HEK293 (cell line): ENCODE measurements around the gene TAPBPL.

Experiments used
- GLI4 ChIP-seq: fragments of 450-650 bp; formaldehyde crosslinking; IDR thresholded peaks from 2 replicates; pipeline ENCODE4 v1.5.1; 2016; ENCODE audit warnings: missing biosample characterization, missing genetic modification characterization
- KLF16 ChIP-seq: fragments of 450-650 bp; formaldehyde crosslinking; IDR thresholded peaks from 2 replicates; pipeline ENCODE4 v1.5.1; 2017; ENCODE audit warnings: missing biosample characterization, missing genetic modification characterization
- OSR2 ChIP-seq: fragments of 450-650 bp; formaldehyde crosslinking; IDR thresholded peaks from 2 replicates; pipeline ENCODE4 v1.5.1; 2016; ENCODE audit warnings: missing biosample characterization, missing genetic modification characterization
- OVOL3 ChIP-seq: fragments of 450-650 bp; formaldehyde crosslinking; IDR thresholded peaks from 2 replicates; pipeline ENCODE4 v1.5.1; 2016; ENCODE audit warnings: missing biosample characterization, missing genetic modification characterization
- SALL2 ChIP-seq: fragments of 450-650 bp; formaldehyde crosslinking; IDR thresholded peaks from 2 replicates; pipeline ENCODE4 v1.5.0; 2017; ENCODE audit warnings: missing biosample characterization, mild to moderate bottlenecking, missing genetic modification characterization, borderline replicate concordance
- ZBTB48 ChIP-seq: fragments of 450-650 bp; formaldehyde crosslinking; IDR thresholded peaks from 2 replicates; pipeline ENCODE4 v1.5.1; 2016; ENCODE audit warnings: missing biosample characterization, missing genetic modification characterization
- ZFHX2 ChIP-seq: fragments of 450-650 bp; formaldehyde crosslinking; conservative IDR thresholded peaks from 2 replicates; pipeline ENCODE4 v1.5.1; 2016; ENCODE audit warnings: missing biosample characterization, missing genetic modification characterization
- ZNF112 ChIP-seq: fragments of 450-650 bp; formaldehyde crosslinking; IDR thresholded peaks from 2 replicates; pipeline ENCODE4 v1.5.0; 2017; ENCODE audit warnings: missing biosample characterization, missing genetic modification characterization
- ZNF140 ChIP-seq: fragments of 450-650 bp; formaldehyde crosslinking; IDR thresholded peaks from 2 replicates; pipeline ENCODE4 v1.5.1; 2016; ENCODE audit warnings: missing biosample characterization, missing genetic modification characterization
- ZNF221 ChIP-seq: fragments of 450-650 bp; formaldehyde crosslinking; IDR thresholded peaks from 2 replicates; pipeline ENCODE4 v1.5.1; 2017; ENCODE audit warnings: missing biosample characterization, missing genetic modification characterization, borderline replicate concordance
- ZNF223 ChIP-seq: fragments of 450-650 bp; formaldehyde crosslinking; IDR thresholded peaks from 2 replicates; pipeline ENCODE4 v1.5.1; 2016; ENCODE audit warnings: missing biosample characterization, missing genetic modification characterization
- ZNF354C ChIP-seq: fragments of 450-650 bp; formaldehyde crosslinking; IDR thresholded peaks from 2 replicates; pipeline ENCODE4 v1.5.1; 2016; ENCODE audit warnings: missing biosample characterization, missing genetic modification characterization, low read depth, borderline replicate concordance
- ZNF776 ChIP-seq: fragments of 450-650 bp; formaldehyde crosslinking; IDR thresholded peaks from 2 replicates; pipeline ENCODE4 v1.5.0; 2017; ENCODE audit warnings: missing biosample characterization, missing genetic modification characterization, borderline replicate concordance
- ZSCAN23 ChIP-seq: fragments of 450-650 bp; formaldehyde crosslinking; IDR thresholded peaks from 2 replicates; pipeline ENCODE4 v1.5.1; 2016; ENCODE audit warnings: missing biosample characterization, missing genetic modification characterization
- TF ChIP-seq, protein P1 (sequence below): fragments of 450-650 bp; formaldehyde crosslinking; IDR thresholded peaks from 2 replicates; pipeline ENCODE4 v1.5.1; 2016; ENCODE audit warnings: missing biosample characterization, missing genetic modification characterization
- TF ChIP-seq, protein P2 (sequence below): fragments of 450-650 bp; formaldehyde crosslinking; IDR thresholded peaks from 2 replicates; pipeline ENCODE4 v1.5.1; 2016; ENCODE audit warnings: missing biosample characterization, missing genetic modification characterization
- TF ChIP-seq, protein P3 (sequence below): fragments of 450-650 bp; formaldehyde crosslinking; conservative IDR thresholded peaks from 2 replicates; pipeline ENCODE4 v1.5.1; 2016; ENCODE audit warnings: low read depth, missing biosample characterization, missing genetic modification characterization
- TF ChIP-seq, protein P4 (sequence below): fragments of 450-650 bp; formaldehyde crosslinking; IDR thresholded peaks from 2 replicates; pipeline ENCODE4 v1.5.1; 2017; ENCODE audit warnings: missing biosample characterization, missing genetic modification characterization
- TF ChIP-seq, protein P5 (sequence below): fragments of 450-650 bp; formaldehyde crosslinking; IDR thresholded peaks from 2 replicates; pipeline ENCODE4 v1.5.1; 2016; ENCODE audit warnings: missing biosample characterization, missing genetic modification characterization
- TF ChIP-seq, protein P6 (sequence below): fragments of 450-650 bp; formaldehyde crosslinking; IDR thresholded peaks from 2 replicates; pipeline ENCODE4 v1.5.1; 2016; ENCODE audit warnings: missing biosample characterization, missing genetic modification characterization
- TF ChIP-seq, protein P7 (sequence below): fragments of 450-650 bp; formaldehyde crosslinking; IDR thresholded peaks from 2 replicates; pipeline ENCODE4 v1.5.1; 2017; ENCODE audit warnings: missing biosample characterization, missing genetic modification characterization
- TF ChIP-seq, protein P8 (sequence below): fragments of 450-650 bp; formaldehyde crosslinking; IDR thresholded peaks from 2 replicates; pipeline ENCODE4 v1.5.1; 2016; ENCODE audit warnings: missing biosample characterization, missing genetic modification characterization

Gene TAPBPL

DNA sequence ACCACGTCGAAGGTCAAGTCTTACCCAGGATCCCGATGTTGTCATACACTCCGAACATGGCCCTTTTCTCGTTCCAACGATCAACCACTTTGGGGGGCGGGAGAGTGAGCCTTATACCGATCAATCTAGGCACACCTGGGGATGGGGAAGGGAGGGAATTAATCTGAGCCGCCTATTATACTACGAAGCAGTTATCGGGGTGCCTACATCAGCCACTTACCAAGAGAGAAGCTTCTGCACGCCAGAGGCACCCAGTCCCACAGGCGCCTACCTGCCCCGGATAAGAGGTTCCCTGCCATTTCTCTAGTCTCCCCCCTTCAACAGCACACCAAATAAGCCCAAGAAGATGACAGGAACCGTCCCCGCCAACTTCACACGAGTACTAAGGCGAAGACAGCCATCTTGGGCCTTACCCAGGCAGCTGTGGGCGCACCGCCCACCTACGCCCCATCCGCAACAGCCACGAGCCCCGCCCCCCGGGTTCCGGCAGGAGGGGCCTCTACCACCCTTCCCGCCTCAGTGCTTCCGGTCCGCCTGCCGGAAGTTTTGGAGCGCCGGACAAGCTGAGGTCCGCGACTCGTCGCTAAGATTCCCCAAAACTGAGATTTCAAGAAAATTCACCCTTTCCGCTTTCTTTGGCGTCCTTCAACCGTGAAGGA lies 41.1 kb downstream of the TAPBPL start, which contains the start of gene MRPL51 (continued):
- TF ChIP-seq, protein P1, sequence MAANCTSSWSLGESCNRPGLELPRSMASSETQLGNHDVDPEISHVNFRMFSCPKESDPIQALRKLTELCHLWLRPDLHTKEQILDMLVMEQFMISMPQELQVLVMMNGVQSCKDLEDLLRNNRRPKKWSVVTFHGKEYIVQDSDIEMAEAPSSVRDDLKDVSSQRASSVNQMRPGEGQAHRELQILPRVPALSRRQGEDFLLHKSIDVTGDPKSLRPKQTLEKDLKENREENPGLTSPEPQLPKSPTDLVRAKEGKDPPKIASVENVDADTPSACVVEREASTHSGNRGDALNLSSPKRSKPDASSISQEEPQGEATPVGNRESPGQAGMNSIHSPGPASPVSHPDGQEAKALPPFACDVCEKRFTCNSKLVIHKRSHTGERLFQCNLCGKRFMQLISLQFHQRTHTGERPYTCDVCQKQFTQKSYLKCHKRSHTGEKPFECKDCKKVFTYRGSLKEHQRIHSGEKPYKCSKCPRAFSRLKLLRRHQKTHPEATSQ (tag by site-specific recombination) = no peak
- TF ChIP-seq, protein P2, sequence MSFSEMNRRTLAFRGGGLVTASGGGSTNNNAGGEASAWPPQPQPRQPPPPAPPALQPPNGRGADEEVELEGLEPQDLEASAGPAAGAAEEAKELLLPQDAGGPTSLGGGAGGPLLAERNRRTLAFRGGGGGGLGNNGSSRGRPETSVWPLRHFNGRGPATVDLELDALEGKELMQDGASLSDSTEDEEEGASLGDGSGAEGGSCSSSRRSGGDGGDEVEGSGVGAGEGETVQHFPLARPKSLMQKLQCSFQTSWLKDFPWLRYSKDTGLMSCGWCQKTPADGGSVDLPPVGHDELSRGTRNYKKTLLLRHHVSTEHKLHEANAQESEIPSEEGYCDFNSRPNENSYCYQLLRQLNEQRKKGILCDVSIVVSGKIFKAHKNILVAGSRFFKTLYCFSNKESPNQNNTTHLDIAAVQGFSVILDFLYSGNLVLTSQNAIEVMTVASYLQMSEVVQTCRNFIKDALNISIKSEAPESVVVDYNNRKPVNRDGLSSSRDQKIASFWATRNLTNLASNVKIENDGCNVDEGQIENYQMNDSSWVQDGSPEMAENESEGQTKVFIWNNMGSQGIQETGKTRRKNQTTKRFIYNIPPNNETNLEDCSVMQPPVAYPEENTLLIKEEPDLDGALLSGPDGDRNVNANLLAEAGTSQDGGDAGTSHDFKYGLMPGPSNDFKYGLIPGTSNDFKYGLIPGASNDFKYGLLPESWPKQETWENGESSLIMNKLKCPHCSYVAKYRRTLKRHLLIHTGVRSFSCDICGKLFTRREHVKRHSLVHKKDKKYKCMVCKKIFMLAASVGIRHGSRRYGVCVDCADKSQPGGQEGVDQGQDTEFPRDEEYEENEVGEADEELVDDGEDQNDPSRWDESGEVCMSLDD (tag by site-specific recombination) = no peak; the same call in 1 of the 2 replicates
- TF ChIP-seq, protein P3, sequence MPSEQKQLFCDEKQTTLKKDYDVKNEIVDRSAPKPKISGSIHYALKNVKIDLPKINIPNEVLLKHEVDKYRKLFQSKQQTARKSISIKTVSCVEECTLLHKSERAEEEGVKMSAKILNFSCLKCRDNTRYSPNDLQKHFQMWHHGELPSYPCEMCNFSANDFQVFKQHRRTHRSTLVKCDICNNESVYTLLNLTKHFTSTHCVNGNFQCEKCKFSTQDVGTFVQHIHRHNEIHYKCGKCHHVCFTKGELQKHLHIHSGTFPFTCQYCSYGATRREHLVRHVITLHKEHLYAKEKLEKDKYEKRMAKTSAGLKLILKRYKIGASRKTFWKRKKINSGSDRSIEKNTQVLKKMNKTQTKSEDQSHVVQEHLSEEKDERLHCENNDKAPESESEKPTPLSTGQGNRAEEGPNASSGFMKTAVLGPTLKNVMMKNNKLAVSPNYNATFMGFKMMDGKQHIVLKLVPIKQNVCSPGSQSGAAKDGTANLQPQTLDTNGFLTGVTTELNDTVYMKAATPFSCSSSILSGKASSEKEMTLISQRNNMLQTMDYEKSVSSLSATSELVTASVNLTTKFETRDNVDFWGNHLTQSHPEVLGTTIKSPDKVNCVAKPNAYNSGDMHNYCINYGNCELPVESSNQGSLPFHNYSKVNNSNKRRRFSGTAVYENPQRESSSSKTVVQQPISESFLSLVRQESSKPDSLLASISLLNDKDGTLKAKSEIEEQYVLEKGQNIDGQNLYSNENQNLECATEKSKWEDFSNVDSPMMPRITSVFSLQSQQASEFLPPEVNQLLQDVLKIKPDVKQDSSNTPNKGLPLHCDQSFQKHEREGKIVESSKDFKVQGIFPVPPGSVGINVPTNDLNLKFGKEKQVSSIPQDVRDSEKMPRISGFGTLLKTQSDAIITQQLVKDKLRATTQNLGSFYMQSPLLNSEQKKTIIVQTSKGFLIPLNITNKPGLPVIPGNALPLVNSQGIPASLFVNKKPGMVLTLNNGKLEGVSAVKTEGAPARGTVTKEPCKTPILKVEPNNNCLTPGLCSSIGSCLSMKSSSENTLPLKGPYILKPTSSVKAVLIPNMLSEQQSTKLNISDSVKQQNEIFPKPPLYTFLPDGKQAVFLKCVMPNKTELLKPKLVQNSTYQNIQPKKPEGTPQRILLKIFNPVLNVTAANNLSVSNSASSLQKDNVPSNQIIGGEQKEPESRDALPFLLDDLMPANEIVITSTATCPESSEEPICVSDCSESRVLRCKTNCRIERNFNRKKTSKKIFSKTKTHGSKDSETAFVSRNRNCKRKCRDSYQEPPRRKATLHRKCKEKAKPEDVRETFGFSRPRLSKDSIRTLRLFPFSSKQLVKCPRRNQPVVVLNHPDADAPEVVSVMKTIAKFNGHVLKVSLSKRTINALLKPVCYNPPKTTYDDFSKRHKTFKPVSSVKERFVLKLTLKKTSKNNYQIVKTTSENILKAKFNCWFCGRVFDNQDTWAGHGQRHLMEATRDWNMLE (tag by site-specific recombination) = peak; percentile 63
- no peak for TF ChIP-seq OSR2 (tag by site-specific recombination)
- no peak for TF ChIP-seq ZBTB48 (tag by site-specific recombination)
- TF ChIP-seq OVOL3 (tag by site-specific recombination) = no peak
- no peak for TF ChIP-seq ZNF354C (tag by site-specific recombination)
- no peak for TF ChIP-seq ZNF140 (tag by site-specific recombination)
- TF ChIP-seq, protein P4, sequence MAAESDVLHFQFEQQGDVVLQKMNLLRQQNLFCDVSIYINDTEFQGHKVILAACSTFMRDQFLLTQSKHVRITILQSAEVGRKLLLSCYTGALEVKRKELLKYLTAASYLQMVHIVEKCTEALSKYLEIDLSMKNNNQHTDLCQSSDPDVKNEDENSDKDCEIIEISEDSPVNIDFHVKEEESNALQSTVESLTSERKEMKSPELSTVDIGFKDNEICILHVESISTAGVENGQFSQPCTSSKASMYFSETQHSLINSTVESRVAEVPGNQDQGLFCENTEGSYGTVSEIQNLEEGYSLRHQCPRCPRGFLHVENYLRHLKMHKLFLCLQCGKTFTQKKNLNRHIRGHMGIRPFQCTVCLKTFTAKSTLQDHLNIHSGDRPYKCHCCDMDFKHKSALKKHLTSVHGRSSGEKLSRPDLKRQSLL = no peak
- 0 out of 2 replicates have a peak, but pooled peaks have one; percentile 14 for TF ChIP-seq ZSCAN23 (tag by site-specific recombination)
- peak; percentile 96 for TF ChIP-seq ZFHX2
- peak; percentile 86 for TF ChIP-seq KLF16 (tag by site-specific recombination)
- TF ChIP-seq ZNF776 (tag by site-specific recombination) = no peak
- TF ChIP-seq ZNF223 = no peak
- TF ChIP-seq SALL2 (tag by site-specific recombination) = no peak
- no peak for TF ChIP-seq GLI4 (tag by site-specific recombination)
- TF ChIP-seq, protein P5, sequence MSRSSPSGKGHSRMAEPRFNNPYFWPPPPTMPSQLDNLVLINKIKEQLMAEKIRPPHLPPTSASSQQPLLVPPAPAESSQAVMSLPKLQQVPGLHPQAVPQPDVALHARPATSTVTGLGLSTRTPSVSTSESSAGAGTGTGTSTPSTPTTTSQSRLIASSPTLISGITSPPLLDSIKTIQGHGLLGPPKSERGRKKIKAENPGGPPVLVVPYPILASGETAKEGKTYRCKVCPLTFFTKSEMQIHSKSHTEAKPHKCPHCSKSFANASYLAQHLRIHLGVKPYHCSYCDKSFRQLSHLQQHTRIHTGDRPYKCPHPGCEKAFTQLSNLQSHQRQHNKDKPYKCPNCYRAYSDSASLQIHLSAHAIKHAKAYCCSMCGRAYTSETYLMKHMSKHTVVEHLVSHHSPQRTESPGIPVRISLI (tag by site-specific recombination) = no peak
- TF ChIP-seq, protein P6, sequence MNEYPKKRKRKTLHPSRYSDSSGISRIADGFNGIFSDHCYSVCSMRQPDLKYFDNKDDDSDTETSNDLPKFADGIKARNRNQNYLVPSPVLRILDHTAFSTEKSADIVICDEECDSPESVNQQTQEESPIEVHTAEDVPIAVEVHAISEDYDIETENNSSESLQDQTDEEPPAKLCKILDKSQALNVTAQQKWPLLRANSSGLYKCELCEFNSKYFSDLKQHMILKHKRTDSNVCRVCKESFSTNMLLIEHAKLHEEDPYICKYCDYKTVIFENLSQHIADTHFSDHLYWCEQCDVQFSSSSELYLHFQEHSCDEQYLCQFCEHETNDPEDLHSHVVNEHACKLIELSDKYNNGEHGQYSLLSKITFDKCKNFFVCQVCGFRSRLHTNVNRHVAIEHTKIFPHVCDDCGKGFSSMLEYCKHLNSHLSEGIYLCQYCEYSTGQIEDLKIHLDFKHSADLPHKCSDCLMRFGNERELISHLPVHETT (tag by site-specific recombination) = no peak
- TF ChIP-seq ZNF112 = no peak
- TF ChIP-seq, protein P7, sequence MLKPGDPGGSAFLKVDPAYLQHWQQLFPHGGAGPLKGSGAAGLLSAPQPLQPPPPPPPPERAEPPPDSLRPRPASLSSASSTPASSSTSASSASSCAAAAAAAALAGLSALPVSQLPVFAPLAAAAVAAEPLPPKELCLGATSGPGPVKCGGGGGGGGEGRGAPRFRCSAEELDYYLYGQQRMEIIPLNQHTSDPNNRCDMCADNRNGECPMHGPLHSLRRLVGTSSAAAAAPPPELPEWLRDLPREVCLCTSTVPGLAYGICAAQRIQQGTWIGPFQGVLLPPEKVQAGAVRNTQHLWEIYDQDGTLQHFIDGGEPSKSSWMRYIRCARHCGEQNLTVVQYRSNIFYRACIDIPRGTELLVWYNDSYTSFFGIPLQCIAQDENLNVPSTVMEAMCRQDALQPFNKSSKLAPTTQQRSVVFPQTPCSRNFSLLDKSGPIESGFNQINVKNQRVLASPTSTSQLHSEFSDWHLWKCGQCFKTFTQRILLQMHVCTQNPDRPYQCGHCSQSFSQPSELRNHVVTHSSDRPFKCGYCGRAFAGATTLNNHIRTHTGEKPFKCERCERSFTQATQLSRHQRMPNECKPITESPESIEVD (tag by site-specific recombination) = no peak
- TF ChIP-seq, protein P8, sequence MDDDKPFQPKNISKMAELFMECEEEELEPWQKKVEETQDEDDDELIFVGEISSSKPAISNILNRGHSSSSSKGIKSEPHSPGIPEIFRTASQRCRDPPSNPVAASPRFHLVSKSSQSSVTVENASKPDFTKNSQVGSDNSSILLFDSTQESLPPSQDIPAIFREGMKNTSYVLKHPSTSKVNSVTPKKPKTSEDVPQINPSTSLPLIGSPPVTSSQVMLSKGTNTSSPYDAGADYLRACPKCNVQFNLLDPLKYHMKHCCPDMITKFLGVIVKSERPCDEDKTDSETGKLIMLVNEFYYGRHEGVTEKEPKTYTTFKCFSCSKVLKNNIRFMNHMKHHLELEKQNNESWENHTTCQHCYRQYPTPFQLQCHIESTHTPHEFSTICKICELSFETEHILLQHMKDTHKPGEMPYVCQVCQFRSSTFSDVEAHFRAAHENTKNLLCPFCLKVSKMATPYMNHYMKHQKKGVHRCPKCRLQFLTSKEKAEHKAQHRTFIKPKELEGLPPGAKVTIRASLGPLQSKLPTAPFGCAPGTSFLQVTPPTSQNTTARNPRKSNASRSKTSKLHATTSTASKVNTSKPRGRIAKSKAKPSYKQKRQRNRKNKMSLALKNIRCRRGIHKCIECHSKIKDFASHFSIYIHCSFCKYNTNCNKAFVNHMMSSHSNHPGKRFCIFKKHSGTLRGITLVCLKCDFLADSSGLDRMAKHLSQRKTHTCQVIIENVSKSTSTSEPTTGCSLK (tag by site-specific recombination) = no peak
- no peak for TF ChIP-seq ZNF221
